Nasal cavity respiratory epithelium epithelial cell of viscerocranial mucosa (primary cell): ENCODE data around the gene CDC73. TPM values are rescaled to one million over a fixed set of nuclear protein-coding genes. Genes with fewer than 3 reads are reported as not detected.

Source experiments
- total RNA-seq: library from RNA; depleted of rRNA; stranded (reverse); fragments of >200 nt; gene quantifications from 2 replicates; pipeline ENCODE4 v1.2.3, GENCODE V29; 2014

CDC73 gene
- total RNA-seq: 17.8 and 37.2 TPM in 2 replicates

DNA sequence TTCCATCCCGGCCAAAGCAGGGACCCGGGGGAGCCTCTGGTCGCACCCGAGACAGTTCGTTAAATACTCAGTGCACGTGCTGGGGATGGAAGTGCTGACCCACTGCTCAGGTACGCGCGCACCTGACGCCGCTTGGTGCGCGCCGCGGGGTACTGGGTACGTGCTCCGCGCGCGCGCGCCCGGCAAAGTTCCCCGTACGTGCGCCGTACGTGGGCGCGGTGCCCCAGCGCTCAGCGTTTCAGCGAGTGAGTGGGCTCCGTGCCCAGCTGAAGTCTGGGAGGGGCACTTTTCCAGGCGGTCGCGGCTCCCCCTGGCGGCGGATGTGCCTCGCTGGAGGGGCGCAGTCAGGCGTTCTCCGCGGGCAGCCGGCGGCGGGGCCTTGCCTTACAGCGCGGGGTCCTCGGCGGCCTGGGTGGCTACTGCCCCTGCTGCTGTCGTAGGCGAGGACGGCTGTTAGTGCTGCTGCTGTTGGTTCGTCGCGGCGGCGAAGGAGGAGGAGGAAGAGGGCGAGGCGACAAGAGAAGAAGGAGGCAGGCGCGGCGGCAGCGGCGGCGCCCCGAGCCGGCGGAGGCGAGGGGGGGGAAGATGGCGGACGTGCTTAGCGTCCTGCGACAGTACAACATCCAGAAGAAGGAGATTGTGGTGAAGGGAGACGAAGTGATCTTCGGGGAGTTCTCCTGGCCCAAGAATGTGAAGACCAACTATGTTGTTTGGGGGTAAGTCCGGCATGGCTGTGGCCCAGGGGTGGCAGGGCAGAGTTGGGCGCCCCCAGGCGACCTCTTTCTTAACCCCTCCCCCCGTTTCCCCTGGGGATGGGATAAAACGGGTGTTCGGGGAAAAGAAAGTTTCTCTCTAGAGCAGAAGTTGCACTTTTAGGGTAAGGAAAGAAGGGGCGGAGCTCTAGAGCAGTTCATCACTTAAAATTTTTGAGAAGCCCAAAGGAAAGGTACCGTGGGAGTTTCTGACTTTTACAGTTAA, at the start of gene CDC73:
Gene CDC73, plus strand, starts transcription at position 416 of the 978 bp plus-strand sequence. Its CDS starts 170 bp downstream, at position 586.

DNA sequence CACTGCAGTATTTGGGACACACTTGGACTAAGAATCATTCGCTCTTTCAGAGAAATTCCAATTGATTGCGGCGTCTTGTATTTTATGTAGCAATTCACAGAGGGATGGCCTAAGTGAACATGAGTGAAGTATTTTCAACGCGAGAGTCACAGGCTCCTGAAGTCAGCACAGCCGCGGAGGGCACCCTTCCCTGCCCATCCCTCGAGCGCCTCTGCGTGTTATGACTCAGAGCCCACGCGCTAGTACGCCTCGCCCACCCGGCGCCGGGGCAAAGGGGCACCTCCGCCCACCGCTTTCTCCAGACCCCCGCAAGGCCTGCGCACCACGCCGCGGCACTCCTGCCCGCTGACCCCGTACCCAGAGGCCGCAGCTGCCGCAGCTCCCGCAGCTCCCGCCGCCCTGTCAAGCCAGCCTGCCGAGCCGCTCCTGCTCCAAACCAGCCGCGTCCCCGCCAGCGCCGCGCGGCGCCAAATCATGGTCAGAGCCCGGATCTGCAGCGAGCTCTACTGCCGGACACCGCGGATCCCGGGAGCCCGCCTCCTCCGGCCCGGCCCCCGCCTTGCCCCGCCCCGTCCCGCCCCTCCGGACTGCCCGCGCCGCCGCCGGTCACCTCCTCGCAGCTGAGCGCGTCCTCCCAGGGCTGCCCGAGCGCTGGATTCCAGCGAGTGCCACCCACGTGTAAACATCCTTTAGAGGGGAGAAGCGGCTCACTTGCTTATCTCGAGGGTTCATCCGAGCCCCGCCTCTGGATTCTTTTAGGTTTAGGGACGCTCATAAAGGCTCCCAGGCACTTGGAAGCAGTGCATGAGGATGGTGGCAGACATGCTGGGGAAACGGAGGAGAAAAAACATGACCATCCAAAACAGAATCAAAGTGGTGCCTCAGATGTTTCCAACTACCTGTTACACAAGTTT, 16.7 kb upstream of the CDC73 start, which contains the start of gene GLRX2:
Gene GLRX2, minus strand, starts transcription at position 508 of the 914 bp plus-strand sequence. Its CDS starts 32 bp downstream, at position 476.

DNA sequence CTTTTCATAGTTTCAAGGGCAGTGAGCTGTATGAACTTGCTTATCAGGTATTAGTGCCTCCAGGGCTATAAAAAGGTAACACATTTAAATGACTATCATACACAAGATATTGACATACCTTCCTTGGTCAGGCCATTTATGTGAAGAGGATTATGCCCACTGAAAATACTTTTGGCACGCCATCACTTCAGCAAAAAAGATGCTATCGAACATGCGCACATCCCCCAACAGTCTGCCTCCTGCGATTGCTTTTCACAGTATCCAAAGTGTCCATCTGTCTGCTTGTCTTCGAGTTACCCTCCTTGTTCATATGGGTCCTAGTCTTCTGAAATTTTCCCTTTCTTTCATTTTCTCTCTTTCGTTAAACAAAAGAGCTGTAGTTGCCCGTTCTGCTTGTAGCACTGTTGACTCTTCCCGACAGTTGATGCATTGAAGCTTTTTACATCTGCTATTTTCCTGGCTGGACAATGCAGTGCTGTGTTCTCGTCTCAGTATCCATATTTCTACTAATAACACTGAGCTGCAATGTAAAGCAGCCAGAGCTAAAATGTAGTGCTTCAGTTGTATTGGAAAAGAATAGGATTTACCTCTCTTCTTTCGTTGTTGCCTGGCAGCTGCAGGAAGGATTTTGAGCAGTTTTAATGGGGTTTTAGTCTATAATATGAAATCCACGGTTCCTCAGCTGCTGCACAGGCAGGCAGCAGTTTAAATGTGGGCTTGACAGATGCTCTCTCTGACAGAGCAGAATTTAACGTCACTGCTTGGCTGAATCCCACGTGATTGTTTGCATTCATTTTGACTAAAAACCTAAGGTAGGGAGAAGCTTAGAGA, 64.3 kb downstream of the CDC73 start, which contains the start of gene B3GALT2:
Gene B3GALT2, minus strand, starts transcription at position 713 of the 831 bp plus-strand sequence. CDS start 5,051 bp downstream, outside the sequence.

Other genes starting within 250 kb of the CDC73 start
- 37.6 and 50.2 TPM in 2 replicates for gene UCHL5, start 62.7 kb upstream of the CDC73 start, total RNA-seq
- 175 and 195 TPM in 2 replicates for gene RO60, start 62.4 kb upstream of the CDC73 start, total RNA-seq
- gene GLRX2, start 16.6 kb upstream of the CDC73 start, total RNA-seq: 5.5 and 9.0 TPM in 2 replicates
- not detected in 2 replicates for gene B3GALT2, start 64.6 kb downstream of the CDC73 start, total RNA-seq